Measurements from ENCODE around the gene NTRK1. TPM values are rescaled to one million over a fixed set of nuclear protein-coding genes. Genes with fewer than 3 reads are reported as not detected.
A peak's percentile ranks its signal among the peaks of the same experiment; 100 is the strongest.

The NTRK1 gene
- total RNA-seq, 4 donors from 2014 or later: 0.57 TPM; not detected in 3

DNA sequence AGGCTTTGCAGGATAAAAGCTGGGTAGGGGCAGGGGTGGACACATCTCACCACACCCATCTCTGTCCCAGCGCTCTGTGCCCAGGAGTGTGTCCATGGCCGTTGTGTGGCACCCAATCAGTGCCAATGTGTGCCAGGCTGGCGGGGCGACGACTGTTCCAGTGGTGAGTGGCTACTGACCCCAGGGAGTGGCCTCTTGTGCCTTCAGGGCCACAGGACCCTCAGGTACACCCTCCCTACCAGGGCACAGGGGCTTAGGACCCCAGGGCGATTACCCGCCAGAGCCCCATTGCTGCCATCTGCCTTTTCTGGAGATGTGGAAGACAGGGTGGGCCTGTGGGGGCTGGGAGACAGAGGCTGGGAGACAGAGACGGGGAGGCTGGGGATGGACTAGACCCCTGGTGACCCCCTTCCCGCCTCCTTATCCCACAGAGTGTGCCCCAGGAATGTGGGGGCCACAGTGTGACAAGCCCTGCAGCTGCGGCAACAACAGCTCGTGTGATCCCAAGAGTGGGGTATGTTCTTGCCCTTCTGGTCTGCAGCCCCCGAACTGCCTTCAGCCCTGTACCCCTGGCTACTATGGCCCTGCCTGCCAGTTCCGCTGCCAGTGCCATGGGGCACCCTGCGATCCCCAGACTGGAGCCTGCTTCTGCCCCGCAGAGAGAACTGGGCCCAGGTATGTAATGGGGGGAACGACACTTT, 45.7 kb downstream of the NTRK1 start:
- no peak overlapping the region for H3K4me3 ChIP-seq
- H3K27ac ChIP-seq: no peak overlapping the region
- H3K9me3 ChIP-seq: no peaks in the 10 kb centered on the region
- DNase-seq: no peak
- H3K36me3 ChIP-seq: no peaks in the 10 kb centered on the region
- no peaks in the 10 kb centered on the region for H3K27me3 ChIP-seq
- peaks cover 0 to 12% (median 0%) of the 10 kb centered on the region in 4 donors for H3K4me1 ChIP-seq
- TF ChIP-seq, protein P1, sequence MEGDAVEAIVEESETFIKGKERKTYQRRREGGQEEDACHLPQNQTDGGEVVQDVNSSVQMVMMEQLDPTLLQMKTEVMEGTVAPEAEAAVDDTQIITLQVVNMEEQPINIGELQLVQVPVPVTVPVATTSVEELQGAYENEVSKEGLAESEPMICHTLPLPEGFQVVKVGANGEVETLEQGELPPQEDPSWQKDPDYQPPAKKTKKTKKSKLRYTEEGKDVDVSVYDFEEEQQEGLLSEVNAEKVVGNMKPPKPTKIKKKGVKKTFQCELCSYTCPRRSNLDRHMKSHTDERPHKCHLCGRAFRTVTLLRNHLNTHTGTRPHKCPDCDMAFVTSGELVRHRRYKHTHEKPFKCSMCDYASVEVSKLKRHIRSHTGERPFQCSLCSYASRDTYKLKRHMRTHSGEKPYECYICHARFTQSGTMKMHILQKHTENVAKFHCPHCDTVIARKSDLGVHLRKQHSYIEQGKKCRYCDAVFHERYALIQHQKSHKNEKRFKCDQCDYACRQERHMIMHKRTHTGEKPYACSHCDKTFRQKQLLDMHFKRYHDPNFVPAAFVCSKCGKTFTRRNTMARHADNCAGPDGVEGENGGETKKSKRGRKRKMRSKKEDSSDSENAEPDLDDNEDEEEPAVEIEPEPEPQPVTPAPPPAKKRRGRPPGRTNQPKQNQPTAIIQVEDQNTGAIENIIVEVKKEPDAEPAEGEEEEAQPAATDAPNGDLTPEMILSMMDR (IDR thresholded peaks at IDR 0.05): no peak
- TF ChIP-seq POLR2A (IDR thresholded peaks at IDR 0.05): no peak

GRCh38 chr1:156908541-156908940, 47.9 kb downstream of the NTRK1 start:
- Histone ChIP-seq H3K9me3 (no peaks in the 10 kb centered on the region), H3K36me3 (peaks cover 0 to 6% (median 0%) of the 10 kb centered on the region in 3 donors), H3K27me3 (no peaks in the 10 kb centered on the region), H3K4me1 (peaks cover 0 to 12% (median 0%) of the 10 kb centered on the region in 4 donors), H3K27ac (no peak overlapping the region), H3K4me3 (no peak overlapping the region)
- DNase-seq: no peak
- TF ChIP-seq POLR2A (IDR thresholded peaks at IDR 0.05): no peak
- TF ChIP-seq, protein P1 (IDR thresholded peaks at IDR 0.05): no peak

DNA sequence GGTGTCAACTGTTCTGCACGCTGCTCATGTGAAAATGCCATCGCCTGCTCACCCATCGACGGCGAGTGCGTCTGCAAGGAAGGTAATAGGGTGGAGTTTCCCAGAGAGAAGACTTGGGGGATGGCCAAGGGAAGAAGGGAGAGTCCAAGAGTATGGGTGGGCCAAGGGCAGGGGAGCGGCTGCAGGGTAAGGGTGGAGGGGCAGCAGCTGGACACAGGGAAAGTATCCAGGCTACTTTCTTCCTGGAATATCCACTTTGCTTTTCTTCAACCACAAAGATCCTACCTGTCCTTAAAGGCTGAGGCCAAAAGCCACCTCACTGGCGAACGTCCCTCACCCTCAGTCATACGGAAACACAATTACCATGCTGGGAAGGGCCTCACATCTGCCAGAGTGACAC, 48.3 kb downstream of the NTRK1 start:
- no peak for TF ChIP-seq POLR2A (IDR thresholded peaks at IDR 0.05)
- TF ChIP-seq, protein P1 (IDR thresholded peaks at IDR 0.05): no peak
- no peak overlapping the region for H3K27ac ChIP-seq
- H3K27me3 ChIP-seq: no peaks in the 10 kb centered on the region
- H3K36me3 ChIP-seq: peaks cover 0 to 6% (median 0%) of the 10 kb centered on the region in 3 donors
- DNase-seq: no peak
- peaks cover 0 to 12% (median 0%) of the 10 kb centered on the region in 4 donors for H3K4me1 ChIP-seq
- no peak overlapping the region for H3K4me3 ChIP-seq
- H3K9me3 ChIP-seq: no peaks in the 10 kb centered on the region

DNA sequence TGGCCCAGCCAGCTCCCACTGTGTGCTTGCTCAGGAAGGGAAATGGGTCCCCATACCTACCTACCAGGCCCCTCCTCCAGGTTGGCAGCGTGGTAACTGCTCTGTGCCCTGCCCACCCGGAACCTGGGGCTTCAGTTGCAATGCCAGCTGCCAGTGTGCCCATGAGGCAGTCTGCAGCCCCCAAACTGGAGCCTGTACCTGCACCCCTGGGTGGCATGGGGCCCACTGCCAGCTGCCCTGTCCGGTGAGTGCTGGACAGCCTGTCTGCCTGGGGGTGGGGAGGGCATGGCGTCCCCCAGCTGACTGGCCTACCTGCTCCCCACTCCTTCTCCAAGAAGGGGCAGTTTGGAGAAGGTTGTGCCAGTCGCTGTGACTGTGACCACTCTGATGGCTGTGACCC, 49.0 kb downstream of the NTRK1 start:
- no peaks in the 10 kb centered on the region for H3K27me3 ChIP-seq
- peaks cover 0 to 6% (median 0%) of the 10 kb centered on the region in 3 donors for H3K36me3 ChIP-seq
- TF ChIP-seq, protein P1 (IDR thresholded peaks at IDR 0.05): no peak
- no peak for TF ChIP-seq POLR2A (IDR thresholded peaks at IDR 0.05)
- H3K4me1 ChIP-seq: peaks cover 0 to 12% (median 0%) of the 10 kb centered on the region in 4 donors
- no peaks in the 10 kb centered on the region for H3K9me3 ChIP-seq
- H3K4me3 ChIP-seq: no peak overlapping the region
- DNase-seq: no peak
- no peak overlapping the region for H3K27ac ChIP-seq

DNA sequence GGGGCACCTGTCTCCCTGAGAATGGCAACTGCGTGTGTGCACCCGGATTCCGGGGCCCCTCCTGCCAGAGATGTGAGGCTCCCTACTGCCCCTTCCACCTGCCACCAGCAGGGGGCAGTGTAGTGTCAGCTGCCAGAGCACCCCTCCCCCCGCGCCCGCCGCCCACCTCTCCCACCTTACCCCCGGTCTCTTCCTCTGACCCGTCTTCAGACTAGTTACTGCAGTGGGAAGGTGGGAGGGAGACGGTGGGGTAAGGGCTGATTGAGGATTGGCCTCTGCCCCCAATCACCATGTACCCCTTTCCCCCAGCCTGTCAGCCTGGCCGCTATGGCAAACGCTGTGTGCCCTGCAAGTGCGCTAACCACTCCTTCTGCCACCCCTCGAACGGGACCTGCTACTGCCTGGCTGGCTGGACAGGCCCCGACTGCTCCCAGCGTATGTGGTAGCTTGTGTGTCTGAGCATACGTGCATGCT, 49.7 kb downstream of the NTRK1 start:
- no peak for TF ChIP-seq POLR2A (IDR thresholded peaks at IDR 0.05)
- TF ChIP-seq, protein P1 (IDR thresholded peaks at IDR 0.05): peak; percentile 20 to 78 (median 62)
- Histone ChIP-seq H3K27ac (no peak overlapping the region), H3K36me3 (peaks cover 0 to 6% (median 0%) of the 10 kb centered on the region in 3 donors), H3K4me1 (peaks cover 0 to 12% (median 0%) of the 10 kb centered on the region in 4 donors), H3K9me3 (no peaks in the 10 kb centered on the region), H3K4me3 (no peak overlapping the region), H3K27me3 (no peaks in the 10 kb centered on the region)
- DNase-seq: peak in 2 of 3 donors; percentile 66 to 71
